CD4-positive, alpha-beta T cell treated with Interleukin-10 for 1 hour (primary cell): ENCODE results near the gene GIGYF2.

ENCODE experiments used
- DNase-seq: peaks from one replicate; pipeline ENCODE4 v3.0.0-alpha.2; 2020

GIGYF2 gene

DNA sequence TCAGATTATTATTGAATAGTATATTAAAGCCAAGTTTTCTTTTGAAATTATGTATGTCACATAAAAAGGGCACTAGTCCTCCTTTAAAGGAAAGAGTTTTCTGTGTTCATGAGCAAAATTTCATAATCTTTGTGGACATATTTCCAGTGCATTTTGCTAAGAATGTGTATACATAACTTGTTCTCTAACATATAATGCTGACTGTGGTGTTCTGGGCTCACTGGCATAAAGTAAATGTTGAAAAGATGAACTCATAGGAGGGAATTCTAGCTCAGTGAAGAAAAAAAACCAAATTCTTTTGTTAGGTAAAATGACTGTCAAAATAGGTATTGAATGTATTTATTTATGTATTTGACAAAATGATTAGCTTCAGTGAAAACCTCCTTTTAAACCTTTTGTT is 73.1 kb downstream of the GIGYF2 start:
- DNase-seq: no peak

DNA sequence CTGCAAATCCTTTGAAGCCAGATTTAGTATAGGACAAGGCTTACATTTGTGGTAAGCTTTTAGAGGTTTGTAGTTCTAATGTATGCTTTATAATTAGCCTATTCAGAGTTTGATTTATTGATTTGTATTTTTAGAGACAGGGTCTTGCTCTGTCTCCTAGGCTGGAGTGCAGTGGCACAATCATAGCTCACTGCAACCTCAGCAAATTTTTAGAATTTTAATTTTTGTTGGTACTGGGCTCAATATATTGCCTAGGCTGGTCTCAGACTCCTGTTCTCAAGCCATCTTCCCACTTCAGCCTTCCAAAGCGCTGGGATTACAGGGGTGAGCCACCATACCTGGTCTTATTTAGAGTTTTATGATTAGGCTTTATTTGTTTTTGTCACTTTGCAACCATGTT is 74.7 kb downstream of the GIGYF2 start:
- DNase-seq: no peak

DNA sequence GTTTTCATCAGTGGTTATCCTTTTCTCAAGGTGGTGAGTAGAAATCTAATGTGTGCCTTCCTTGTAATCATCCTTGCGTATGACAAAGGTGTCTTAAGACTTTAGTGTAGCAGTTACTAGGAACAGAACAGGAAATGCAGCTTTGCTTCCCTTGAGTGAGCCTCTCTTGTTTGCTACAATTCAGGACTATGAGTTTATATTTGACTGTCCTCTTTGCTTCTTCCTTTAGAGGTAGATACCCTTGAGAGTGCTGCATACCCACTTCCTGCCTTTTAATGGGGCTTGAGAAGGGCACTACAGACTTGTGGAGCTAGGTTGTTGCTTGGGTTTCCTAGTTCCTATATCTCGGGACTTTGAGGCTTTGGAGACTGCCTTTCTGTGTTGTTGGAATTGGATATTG is 75.4 kb downstream of the GIGYF2 start:
- peak; percentile 9 for DNase-seq

DNA sequence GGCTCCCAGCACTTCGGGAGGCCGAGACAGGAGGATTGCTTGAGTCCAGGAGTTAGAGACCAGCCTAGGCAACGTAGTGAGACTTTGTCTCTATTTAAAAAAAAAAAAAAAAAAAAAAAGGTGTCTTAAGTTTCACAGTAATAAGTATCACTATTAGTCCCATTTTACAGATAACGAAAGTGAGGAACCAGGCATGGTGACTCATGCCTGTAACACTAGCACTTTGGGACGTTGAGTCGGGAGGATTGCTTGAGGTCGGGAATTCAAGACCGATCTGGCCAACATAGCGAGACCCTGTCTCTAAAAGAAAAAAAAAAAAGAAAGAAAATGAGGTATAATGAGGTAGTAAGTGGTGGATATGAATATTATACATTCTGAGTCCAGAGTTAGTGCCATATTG is 76.7 kb downstream of the GIGYF2 start:
- DNase-seq: no peak

DNA sequence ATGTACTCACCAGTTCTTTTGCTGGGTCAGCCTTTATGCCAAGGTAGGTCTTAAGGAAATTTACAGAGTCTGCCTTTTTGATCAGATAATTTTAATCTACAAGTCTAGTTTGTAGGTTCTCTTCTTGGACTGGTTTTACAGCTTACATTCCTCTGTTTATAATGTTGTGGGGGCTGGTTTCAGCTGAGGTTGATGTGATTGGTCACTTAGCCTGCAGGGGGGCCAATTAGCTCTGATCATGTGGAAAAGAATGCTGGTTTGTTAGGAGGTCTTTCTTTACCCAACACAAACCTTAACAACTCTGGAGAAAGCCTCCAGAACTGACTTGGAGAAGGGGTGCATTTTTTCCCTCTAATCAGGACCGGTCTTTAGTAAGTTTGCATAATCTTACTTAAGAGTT is 79.3 kb downstream of the GIGYF2 start, which contains the start of gene KCNJ13:
Gene KCNJ13 (minus strand): TSS at position 131 of the 400 bp plus-strand sequence. CDS start 5,203 bp downstream, outside the sequence.
- DNase-seq: no peak

DNA sequence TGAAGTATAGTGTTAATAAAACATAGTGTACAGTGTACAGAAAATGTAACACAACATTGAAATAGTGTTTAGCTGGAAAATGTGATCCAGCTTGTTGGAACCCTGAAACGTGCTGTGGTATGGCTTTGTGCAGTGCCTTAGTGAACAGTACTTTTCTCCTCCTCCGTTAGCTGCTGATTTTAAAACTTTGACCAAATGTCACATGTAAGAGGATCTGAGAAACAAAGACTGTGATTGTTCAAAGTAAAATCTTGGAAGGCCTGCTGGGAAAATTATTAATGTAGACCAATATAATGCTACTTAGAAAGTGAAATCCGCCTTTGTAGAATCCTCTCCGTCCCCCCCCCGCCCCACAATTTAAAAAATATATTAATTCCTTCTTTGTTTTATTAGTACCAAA is 80.1 kb downstream of the GIGYF2 start:
- DNase-seq: no peak

DNA sequence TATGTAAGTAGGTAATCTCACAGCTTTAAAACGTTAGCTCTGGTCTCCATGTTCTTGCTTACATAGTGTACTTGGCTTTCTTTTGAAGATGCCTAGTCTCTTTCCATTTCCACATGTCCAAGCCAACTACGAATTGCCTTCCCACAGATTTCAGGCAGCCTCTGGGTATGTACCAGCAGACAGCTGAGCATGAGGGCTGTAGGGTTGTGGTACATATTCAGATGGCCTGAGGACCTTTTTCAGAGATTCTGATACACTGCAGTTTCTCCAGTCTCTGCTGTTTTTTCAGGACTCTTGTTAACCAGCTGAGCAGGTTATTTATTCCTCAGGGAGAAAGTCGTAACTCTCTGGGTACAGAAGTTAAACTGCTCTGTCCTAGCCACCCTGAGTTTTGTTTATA is 82.3 kb downstream of the GIGYF2 start:
- DNase-seq: no peak

DNA sequence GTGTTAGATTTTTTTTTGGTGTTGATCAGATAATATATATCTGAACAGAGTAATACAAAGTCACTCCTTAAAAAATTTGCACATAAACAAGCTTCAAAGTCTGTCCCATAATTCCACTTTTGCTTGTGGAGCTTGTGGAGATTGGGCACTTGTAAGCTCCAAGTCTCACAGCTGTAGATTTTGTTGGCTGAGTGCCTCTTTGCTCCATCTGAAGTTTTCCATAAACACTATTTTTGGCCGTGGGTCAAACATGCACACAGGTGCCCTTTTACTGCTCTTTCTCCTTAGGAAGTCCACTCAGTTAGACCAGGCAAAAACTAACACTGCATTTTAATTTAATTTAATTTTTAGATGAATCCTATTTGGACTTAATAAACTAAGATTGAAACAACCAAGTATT is 82.8 kb downstream of the GIGYF2 start:
- DNase-seq: no peak

DNA sequence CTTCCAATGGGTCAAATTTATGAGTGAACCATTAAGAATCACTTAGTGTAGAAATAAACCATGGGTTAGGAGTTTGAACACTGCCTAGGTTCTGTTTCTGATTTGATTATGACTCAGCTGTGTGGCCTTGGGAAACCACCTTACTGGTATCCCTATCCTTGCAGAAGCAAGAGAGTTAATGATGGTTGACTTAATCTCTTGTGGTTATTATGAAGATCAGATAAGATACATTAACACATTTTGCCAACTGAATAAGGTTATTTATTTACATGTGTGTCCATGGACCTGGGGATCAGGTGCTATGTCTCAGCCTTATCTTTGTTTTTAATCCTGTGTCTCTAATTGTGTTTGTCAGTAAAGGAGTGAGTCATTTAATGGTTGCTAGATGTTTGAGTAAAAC is 84.6 kb downstream of the GIGYF2 start:
- peak; percentile 29 for DNase-seq

DNA sequence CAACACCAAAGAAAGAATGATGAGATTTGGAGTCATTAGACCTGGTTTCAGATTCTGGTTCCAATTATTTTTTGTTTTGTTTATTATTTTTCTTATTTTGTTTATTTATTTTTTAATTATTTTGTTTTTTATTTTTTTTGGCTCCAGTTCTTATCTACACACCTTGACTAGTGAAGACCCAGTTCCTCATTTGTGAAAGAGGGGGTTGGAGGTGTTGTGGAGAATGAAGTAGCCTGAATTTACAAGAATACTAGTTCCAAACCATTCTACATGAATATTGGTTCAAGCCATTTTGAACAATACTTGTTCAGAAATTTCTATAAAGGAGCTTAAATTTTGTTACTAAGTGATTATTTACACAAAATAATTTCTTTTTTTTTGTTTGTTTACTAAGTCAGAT is 86.1 kb downstream of the GIGYF2 start:
- no peak for DNase-seq

DNA sequence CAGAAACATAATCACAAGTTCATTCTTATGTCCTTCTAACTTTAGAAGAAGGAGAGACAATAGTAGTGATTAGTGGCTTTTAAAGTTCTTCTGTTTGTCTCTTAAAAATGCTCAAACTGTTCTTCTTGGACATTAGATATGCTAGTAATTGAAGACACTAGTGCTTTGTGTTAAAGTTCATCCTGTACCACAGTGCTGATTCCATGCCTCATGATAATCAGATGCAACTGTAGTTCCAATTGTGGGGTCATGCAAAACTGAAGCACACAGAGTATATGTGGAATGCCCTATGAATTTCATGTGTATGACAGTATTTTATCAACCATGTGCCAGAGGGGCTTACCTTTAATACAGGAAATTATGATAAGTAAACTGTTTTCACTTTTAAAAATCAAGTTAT is 90.7 kb downstream of the GIGYF2 start:
- no peak for DNase-seq

DNA sequence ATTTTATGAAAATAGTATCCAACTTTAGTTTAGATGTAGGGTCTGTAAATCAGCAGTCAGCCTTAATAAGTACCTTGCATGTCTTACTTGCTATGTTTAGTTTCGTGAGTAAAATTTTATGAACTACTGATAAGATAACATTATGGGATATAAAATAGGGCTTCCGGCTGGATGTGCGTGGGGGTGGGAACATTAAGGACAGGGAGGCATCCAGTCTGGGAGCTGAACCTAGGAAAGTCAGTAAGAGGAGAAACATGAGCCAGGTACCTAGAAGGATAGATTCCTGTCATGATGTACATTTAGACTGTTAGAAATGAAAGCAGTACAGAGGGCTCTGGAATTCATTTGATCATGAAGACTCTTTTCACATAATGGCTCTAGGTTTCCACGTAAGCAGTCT is 92.0 kb downstream of the GIGYF2 start:
- DNase-seq: no peak

DNA sequence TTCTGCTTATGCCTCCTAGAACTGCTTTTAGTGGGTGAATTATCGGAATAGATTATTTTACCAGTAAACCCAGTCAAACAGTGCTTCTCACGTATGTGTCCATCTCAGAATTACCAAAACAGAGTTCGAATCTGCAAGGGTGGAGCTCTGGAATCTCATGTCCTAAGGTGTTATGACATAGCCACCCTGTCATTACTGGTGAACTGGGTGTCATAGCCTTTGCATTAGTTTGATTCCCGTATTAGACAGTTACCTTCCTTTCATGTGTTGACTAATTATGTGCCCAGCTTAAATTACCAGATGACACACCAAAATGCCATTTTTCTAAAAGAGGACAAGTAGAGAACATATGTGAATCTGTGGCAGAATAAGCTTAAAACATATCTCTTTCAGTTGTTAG is 94.4 kb downstream of the GIGYF2 start:
- DNase-seq: no peak

DNA sequence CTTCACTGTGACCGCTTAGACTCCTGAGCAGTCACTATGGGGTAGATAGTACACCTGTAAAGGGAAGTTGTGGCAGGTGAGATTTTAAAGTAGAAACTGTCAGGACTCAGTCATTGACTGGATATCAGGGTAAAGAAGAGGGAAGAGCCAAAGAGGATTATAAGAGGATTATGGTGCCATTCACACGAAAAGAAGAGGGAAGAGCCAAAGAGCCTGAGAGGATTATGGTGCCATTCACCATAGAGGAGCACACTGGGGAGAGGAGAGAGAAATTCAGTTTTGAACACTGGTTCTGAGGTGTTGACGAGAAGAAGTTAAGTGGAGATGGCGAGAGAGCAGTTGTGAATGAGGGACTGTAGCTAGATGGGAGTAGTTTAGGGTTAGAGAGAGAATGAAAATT is 96.1 kb downstream of the GIGYF2 start:
- no peak for DNase-seq

DNA sequence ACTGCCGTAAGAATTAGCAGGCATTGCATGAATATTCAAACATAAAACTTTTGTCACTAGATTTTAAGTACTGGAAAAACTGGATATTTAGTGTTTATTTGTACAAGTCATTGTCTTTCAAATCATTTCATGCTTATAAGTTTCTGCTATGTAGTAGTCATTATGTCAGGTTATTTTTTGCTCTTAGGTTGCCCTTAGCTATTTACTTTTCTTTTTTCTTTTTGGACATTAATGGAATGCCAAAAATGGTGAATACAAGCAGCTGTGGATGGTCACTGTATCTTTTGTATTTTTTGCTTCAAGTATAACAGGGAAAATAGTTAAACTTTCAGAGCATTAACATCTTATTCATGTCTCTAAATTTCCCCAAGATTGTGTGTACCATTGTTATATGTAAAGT is 97.8 kb downstream of the GIGYF2 start:
- DNase-seq: no peak

DNA sequence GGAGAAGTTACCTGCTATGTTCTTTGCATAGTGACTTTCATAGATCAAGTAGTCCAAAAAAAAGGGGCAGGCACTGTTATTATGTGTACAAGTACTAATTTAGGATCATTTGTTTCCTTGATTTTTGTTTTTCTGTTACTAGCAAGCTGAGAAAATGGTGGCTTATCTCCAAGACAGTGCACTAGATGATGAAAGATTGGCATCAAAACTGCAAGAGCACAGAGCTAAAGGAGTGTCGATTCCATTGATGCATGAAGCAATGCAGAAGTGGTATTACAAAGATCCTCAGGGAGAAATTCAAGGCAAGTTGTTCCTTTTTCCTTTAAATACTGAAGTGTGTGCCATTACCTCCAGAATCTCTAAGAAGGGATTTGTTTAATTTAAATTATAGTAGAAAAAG is 98.8 kb downstream of the GIGYF2 start:
- no peak for DNase-seq

DNA sequence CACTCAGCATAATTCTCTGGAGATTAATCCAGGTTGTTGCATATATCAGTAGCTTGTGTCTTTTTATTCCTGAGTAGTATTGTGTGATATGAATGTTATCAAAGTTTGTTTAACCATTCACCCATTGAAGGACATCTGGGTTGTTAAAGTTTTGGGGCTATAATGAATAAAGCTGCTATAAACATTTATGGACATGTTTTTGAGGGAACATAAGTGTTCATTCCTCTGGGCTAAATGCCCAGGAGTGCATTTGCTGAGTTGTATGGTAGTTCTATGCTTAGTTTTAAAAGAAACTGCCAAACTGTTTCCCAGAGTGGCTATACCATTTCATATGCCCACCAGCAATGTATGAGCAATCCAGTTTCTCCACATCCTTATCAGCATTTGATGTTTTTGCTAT is 101.1 kb downstream of the GIGYF2 start:
- no peak for DNase-seq

DNA sequence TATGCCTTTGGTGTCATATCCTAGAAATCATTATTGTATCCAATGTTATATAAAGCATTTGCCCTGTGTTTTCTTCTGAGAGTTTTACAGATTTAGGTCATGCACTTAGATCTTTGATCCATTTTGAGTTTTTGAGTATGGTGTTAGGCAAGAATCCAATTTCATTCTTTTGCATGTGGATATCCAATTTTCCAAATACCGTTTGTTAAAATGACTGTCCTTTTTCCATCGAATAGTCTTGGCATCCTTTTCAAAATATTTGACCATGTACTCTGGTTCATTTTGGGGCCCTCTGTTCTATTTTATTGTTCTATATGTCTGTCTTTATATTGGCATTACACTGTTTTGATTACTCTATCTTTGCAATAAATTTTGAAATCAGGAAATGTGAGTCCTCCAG is 103.0 kb downstream of the GIGYF2 start:
- DNase-seq: no peak

DNA sequence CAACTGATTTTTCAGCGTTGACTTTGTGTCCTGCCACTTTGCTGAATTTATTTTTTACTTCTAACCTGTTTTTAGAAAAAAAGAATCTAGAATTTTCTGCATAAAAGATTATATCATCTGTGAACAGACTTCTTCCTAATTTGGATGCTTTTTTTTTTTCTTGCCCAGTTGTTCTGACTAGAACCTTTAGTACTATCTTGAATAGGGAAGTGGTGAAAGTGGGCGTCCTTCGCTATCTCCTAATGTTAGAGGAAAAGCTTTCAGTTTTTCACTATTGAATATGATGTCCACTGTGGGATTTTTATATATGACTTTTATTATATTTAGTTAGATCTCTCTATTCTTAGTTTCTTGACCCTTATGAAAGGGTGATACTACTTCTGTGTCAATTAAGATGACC is 105.0 kb downstream of the GIGYF2 start:
- no peak for DNase-seq

DNA sequence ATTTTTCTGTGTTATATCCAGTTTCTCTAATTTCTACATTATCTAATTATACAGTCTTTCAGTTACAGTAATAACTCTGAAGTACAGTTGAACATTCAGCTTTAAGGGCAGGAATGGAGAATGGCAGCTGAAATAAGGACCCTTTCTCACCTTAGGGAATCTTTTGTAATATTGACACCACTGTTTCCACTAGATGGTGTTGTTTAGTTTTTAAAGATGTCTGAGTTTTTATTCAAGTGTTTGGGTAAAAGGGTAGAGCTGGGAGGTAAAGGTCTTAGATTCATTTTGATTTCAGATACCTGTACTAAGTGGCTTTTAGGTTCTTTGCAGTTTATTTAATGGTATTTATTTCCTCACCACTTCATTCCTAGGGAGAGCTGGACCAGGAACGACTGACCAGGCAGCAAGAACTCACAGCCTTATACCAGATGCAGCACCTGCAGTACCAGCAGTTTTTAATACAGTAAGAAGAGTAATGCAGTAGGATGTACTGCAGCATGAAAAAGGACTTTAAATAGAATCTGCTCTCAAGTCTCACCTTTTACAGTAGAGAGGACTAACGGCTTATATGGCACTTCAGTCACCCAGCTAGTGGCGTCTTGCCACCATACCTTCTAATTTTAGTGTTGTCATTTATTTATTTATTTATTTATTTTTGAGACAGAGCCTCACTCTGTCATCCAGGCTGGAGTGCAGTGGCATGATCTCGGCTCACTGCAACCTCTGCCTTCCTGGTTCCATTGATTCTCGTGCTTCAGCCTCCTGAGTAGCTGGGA is 112.4 kb downstream of the GIGYF2 start:
- peak; percentile 3 for DNase-seq

DNA sequence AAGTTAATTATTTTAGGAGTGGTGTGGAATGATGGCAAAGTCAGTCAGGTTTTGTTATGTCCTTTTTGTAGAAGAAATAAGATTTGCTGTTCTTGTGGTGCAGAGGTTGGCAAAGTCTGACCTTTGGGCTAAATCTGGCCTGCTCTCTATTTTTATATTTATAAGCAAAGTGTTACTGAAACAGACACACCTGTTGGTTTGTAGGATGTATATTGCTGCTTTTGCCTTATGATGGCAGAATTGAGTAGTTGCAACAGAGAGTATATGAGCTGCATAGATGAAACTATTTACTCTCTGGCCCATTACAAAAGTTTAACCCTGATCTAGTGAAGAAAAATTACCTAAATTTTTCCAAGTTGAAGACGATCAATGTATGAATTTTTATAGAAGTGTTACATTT is 113.3 kb downstream of the GIGYF2 start:
- no peak for DNase-seq

DNA sequence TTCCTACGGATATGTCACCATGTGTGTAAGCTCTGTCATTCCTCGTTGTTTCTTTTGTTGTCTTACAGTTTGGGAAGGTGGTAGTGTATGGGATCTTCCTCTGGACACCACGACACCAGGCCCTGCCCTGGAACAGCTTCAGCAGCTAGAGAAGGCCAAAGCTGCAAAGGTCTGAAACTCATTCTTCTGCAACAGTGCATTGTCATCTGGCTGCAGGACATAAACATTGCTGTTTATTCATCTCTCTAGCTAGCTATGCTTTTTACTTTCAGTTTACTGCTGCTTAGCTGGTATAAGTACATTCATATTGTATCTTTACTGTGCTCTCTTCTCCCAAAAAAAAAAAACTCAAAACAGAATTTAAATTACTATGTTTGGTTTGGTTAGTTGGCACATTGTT is 118.4 kb downstream of the GIGYF2 start:
- DNase-seq: no peak

DNA sequence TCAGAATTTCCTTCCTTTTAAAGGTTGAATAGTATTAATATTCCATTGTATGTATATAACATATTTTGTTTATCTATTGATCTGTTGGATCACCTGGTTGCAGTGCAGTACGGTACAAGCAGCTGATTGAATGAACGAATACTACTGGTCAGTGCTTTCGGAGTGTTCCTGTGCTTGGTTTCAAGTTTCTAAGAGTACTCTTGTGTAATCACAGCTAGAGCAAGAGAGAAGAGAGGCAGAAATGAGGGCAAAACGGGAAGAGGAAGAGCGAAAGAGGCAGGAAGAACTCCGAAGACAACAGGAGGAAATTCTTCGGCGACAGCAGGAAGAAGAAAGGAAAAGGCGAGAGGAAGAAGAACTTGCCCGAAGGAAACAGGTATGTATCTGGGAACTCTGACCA is 119.5 kb downstream of the GIGYF2 start:
- no peak for DNase-seq

DNA sequence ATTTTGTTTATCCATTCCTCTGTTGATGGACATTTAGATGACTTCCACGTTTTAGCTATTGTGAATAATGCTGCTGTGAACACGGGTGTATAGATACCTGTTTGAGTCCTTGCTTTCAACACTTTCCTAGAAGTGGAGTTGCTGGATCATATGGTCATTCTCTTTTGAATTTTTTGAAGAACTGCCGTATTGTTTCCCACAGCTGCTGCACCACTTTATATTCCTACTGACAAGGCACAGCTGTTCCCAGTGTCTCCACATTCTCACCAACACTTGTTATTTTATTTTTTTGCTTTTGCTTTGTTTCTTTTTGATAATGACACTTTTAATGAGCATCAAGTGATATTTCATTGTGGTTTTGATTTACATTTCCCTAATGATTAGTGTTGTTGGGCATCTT is 120.6 kb downstream of the GIGYF2 start:
- DNase-seq: no peak

DNA sequence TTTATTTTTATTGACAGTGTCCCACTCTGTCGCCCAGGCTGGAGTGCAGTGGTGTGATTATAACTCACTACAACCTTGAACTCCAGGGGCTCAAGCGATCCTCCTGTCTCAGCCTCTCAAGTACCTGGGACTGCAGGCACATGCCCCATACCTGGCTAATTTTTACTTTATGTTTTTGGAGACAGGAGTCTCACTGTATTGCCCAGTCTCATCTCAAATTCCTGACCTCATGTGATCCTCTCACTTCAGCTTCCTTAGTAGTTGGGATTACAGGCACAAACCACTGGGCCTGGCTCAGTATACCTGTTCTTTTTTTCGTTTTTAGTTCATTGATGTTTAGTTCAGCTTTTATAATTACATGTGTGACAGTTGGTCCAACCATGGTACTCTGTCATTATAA is 132.9 kb downstream of the GIGYF2 start:
- no peak for DNase-seq
